IMR-90 (cell line): ENCODE results near the gene NEUROD1.

Experiments used
- CHD1 ChIP-seq: IDR thresholded peaks from 2 replicates; pipeline ENCODE4 v1.6.1; 2012; ENCODE audit warnings: low read depth, low read length, improper control_type of control experiment
- CTCF ChIP-seq: conservative IDR thresholded peaks from 2 replicates; pipeline ENCODE4 v1.5.1; 2012; ENCODE audit warnings: mild to moderate bottlenecking, low read depth, low read length, improper control_type of control experiment
- FOS ChIP-seq: fragments of 150-350 bp; IDR thresholded peaks from 2 replicates; pipeline ENCODE4 v1.6.1; 2016; ENCODE audit warnings: low read depth, low read length
- MXI1 ChIP-seq: IDR thresholded peaks from 2 replicates; pipeline ENCODE4 v1.6.1; 2012; ENCODE audit warnings: low read depth, mild to moderate bottlenecking, low read length, moderate library complexity, borderline replicate concordance
- NFE2L2 ChIP-seq: fragments of 150-350 bp; IDR thresholded peaks from 2 replicates; pipeline ENCODE4 v1.6.1; 2016; ENCODE audit warnings: low read depth, mild to moderate bottlenecking, low read length
- POLR2A ChIP-seq: IDR thresholded peaks from 2 replicates; pipeline ENCODE4 v1.6.1; 2012; ENCODE audit warnings: mild to moderate bottlenecking, low read depth, low read length
- RAD21 ChIP-seq: IDR thresholded peaks from 2 replicates; pipeline ENCODE4 v1.6.1; 2012; ENCODE audit warnings: low read length, improper control_type of control experiment
- RFX5 ChIP-seq: IDR thresholded peaks from 2 replicates; pipeline ENCODE4 v1.8.0; 2012; ENCODE audit warnings: low read depth, mild to moderate bottlenecking, low read length, moderate library complexity
- USF2 ChIP-seq: fragments of 150-350 bp; IDR thresholded peaks from 2 replicates; pipeline ENCODE4 v1.6.1; 2017; ENCODE audit warnings: mild to moderate bottlenecking, antibody characterized with exemption, low read length, low read depth

- TF ChIP-seq CTCF: no peak
- no peak for TF ChIP-seq CHD1
- no peak for TF ChIP-seq MXI1
- TF ChIP-seq POLR2A: no peak
- TF ChIP-seq USF2: no peak
- TF ChIP-seq FOS: no peak
- no peak for TF ChIP-seq RFX5
- TF ChIP-seq NFE2L2: no peak
- TF ChIP-seq RAD21: no peak
Observed at GRCh38 chr2:181672255-181673008, 7.9 kb downstream of the NEUROD1 start.
